Endothelial cell of umbilical vein (primary cell): ENCODE measurements around the gene EXD3. TPM values are rescaled to one million over a fixed set of nuclear protein-coding genes. Genes with fewer than 3 reads are reported as not detected.

Source experiments
- BruUV-seq: library from RNA; stranded (reverse); fragments of 400-500 nt; replicated peaks from 2 replicates; lab custom pipeline; 2021; lab: Mats Ljungman, UMichigan
- CTCF ChIA-PET: fragments of 300-600, 350-600 bp; sonication (Branson Sonifier 250); formaldehyde crosslinking; loops from one replicate; lab custom pipeline; 2021; ENCODE audit warnings: antibody characterized with exemption, inconsistent platforms; lab: Charles Lee
- POLR2A ChIA-PET: fragments of 300-600, 350-600 bp; sonication (Branson Sonifier 250); formaldehyde crosslinking; loops from one replicate; lab custom pipeline; 2021; ENCODE audit warnings: antibody characterized with exemption, inconsistent platforms; lab: Charles Lee
- DNase-seq: peaks from one replicate; pipeline ENCODE4 v3.0.0-alpha.2; 2011; ENCODE audit warnings: low read depth, low spot score
- FAIRE-seq: peaks from 2 replicates; lab custom pipeline; 2011; peaks lifted over from hg19 to GRCh38; lab: Jason Lieb, UNC
- H2AFZ ChIP-seq: 2 replicates; pipeline ENCODE4 v1.6.0; 2012; ENCODE audit warnings: low read depth, low read length, control low read depth, inconsistent platforms
- H3K27ac ChIP-seq: 2 replicates; pipeline ENCODE4 v1.5.1; 2011; ENCODE audit warnings: low read depth, mild to moderate bottlenecking, control low read depth, low read length, moderate library complexity; ENCODE audit not compliant: insufficient read depth
- H3K27me3 ChIP-seq, 2 experiments: 2 replicates each; pipeline versions ENCODE4 v1.6.0 to v1.6.1; 2011; ENCODE audit warnings: low read length in 2 of 2, mixed read lengths in 1 of 2; ENCODE audit not compliant: control insufficient read depth in 2 of 2, insufficient read depth in 2 of 2
- H3K36me3 ChIP-seq, 2 experiments: 2 replicates in 1 of 2; 3 replicates in 1 of 2; pipeline ENCODE4 v1.5.1; 2011; ENCODE audit warnings: low read length in 2 of 2, mild to moderate bottlenecking in 1 of 2, moderate library complexity in 1 of 2; ENCODE audit not compliant: control insufficient read depth in 2 of 2, insufficient read depth in 2 of 2; ENCODE audit errors: extremely low read depth in 1 of 2
- H3K4me1 ChIP-seq: 3 replicates; pipeline ENCODE4 v1.5.1; 2011; ENCODE audit warnings: mild to moderate bottlenecking, low read length; ENCODE audit not compliant: control insufficient read depth, insufficient read depth; ENCODE audit errors: extremely low read depth
- H3K4me2 ChIP-seq: 2 replicates; pipeline ENCODE4 v1.6.1; 2011; ENCODE audit warnings: low read length, control low read depth, mixed read lengths; ENCODE audit not compliant: insufficient read depth
- H3K4me3 ChIP-seq, 3 experiments: fragments of 200-600 bp in 1 of 3; sonication (generic), shearing (Covaris generic) in 1 of 3; replicated peaks in 1 of 3; 2 replicates each; pipeline ENCODE4 v1.5.1; 2011 to 2016; ENCODE audit warnings: control low read depth in 3 of 3, low read length in 3 of 3, mild to moderate bottlenecking in 2 of 3, inconsistent platforms in 1 of 3, low read depth in 1 of 3, moderate library complexity in 1 of 3; ENCODE audit not compliant: insufficient read depth in 1 of 3
- H3K79me2 ChIP-seq: 2 replicates; pipeline ENCODE4 v1.6.0; 2012; ENCODE audit warnings: low read length, inconsistent platforms; ENCODE audit not compliant: control insufficient read depth, insufficient read depth
- H3K9ac ChIP-seq: replicated peaks from 2 replicates; pipeline ENCODE3; 2011; ENCODE audit warnings: low read length, control low read depth; ENCODE audit not compliant: insufficient read depth; ENCODE audit errors: extremely low read depth
- H3K9me1 ChIP-seq: replicated peaks from 3 replicates; pipeline ENCODE4 v1.6.0; 2011; ENCODE audit warnings: mild to moderate bottlenecking, low read length; ENCODE audit not compliant: control insufficient read depth, insufficient read depth; ENCODE audit errors: extremely low read depth
- H3K9me3 ChIP-seq: replicated peaks from 2 replicates; pipeline ENCODE4 v1.5.1; 2012; ENCODE audit warnings: low read length, inconsistent platforms; ENCODE audit not compliant: control insufficient read depth, insufficient read depth
- H4K20me1 ChIP-seq: replicated peaks from 2 replicates; pipeline ENCODE3; 2011; ENCODE audit warnings: mild to moderate bottlenecking, low read length; ENCODE audit not compliant: control insufficient read depth, insufficient read depth; ENCODE audit errors: extremely low read depth
- CTCF ChIP-seq, 2 donors: IDR thresholded peaks; 1 replicate in 1 of 2; 2 replicates in 1 of 2; pipeline ENCODE4 v1.5.1; 2011; ENCODE audit warnings: low read length in 2 of 2, mild to moderate bottlenecking in 2 of 2, moderate library complexity in 2 of 2, control low read depth in 1 of 2, inconsistent platforms in 1 of 2, low read depth in 1 of 2; ENCODE audit not compliant: insufficient read depth in 1 of 2; ENCODE audit errors: extremely low read depth in 1 of 2
- EZH2 ChIP-seq: IDR thresholded peaks from 2 replicates; pipeline ENCODE4 v1.6.1; 2012; ENCODE audit warnings: borderline replicate concordance, low read depth, mild to moderate bottlenecking, moderate library complexity, low read length, inconsistent platforms; ENCODE audit not compliant: severe bottlenecking
- FOS ChIP-seq: IDR thresholded peaks from 2 replicates; pipeline ENCODE4 v1.6.1; 2011; ENCODE audit warnings: mild to moderate bottlenecking, low read length, moderate library complexity, borderline replicate concordance; ENCODE audit not compliant: insufficient read depth
- GATA2 ChIP-seq: IDR thresholded peaks from 2 replicates; pipeline ENCODE4 v1.7.0; 2011; ENCODE audit warnings: low read depth, mild to moderate bottlenecking, moderate library complexity, mixed read lengths, low read length; ENCODE audit not compliant: insufficient read length, insufficient read depth
- JUN ChIP-seq: IDR thresholded peaks from 2 replicates; pipeline ENCODE4 v1.6.1; 2011; ENCODE audit warnings: borderline replicate concordance, low read depth; ENCODE audit not compliant: insufficient read length, insufficient read depth
- MYC ChIP-seq: IDR thresholded peaks from one replicate; pipeline ENCODE4 v1.6.1; 2011; ENCODE audit warnings: mild to moderate bottlenecking, low read depth, low read length
- POLR2A ChIP-seq: IDR thresholded peaks from 2 replicates; pipeline ENCODE4 v1.6.1; 2012; ENCODE audit warnings: low read depth, mild to moderate bottlenecking, control low read depth, low read length
- POLR2AphosphoS5 ChIP-seq: IDR thresholded peaks from 2 replicates; pipeline ENCODE4 v1.6.1; 2012; ENCODE audit warnings: low read depth, mild to moderate bottlenecking, control low read depth, low read length, moderate library complexity; ENCODE audit not compliant: insufficient read depth
- dilution Hi-C: fragments of 300-500 bp; cut with MboI; formaldehyde crosslinking; loops from one replicate; pipeline ENCODE4 v1.15.0; 2019; ENCODE audit warnings: low sequenced_read_pairs; ENCODE audit not compliant: extremely low pct_ligation_motif_present
- intact Hi-C: fragments of 100-400 bp; cut with micrococcal nuclease; formaldehyde crosslinking; loops from one replicate; pipeline ENCODE4 v1.10.0; 2022
- polyA plus RNA-seq, 4 experiments: library from polyadenylated mRNA; depleted of rRNA in 3 of 4; stranded (reverse) in 3 of 4; unstranded in 1 of 4; fragments of >200 nt; gene quantifications; 2 replicates each; pipeline versions ENCODE4 v1.2.1 to v1.2.3, GENCODE V29; 2011 to 2012; ENCODE audit warnings: missing spikeins in 1 of 4
- total RNA-seq: library from RNA; stranded (reverse); gene quantifications from 2 replicates; pipeline ENCODE4 v1.2.3, GENCODE V29; 2021
- TF ChIP-seq, protein P1 (sequence below): IDR thresholded peaks from 2 replicates; pipeline ENCODE4 v1.6.1; 2011; ENCODE audit not compliant: insufficient read depth, insufficient read length

Gene EXD3
- total and polyA plus RNA-seq, 2 donors (not counting 3 experiments of a cell fraction or from before 2014, with no cell fraction given), result 17.7 to 30.3 TPM

- dilution Hi-C loops (no loop called here), intact Hi-C loops (loop anchor here (1.0 kb wide), 1 partner anchor 152 kb away; no protein-coding TSS in a partner anchor)
- peaks cover 28% of the 10 kb centered on the region for H3K4me1 ChIP-seq
- no peaks in the 10 kb centered on the region for H3K27me3 ChIP-seq
- H3K9ac ChIP-seq, result no peak overlapping the region
- H2AFZ ChIP-seq, result no peak overlapping the region
- FAIRE-seq (no peak), DNase-seq (no peak)
- H4K20me1 ChIP-seq, result no peaks in the 10 kb centered on the region
- no peak overlapping the region for H3K27ac ChIP-seq
- no peaks in the 10 kb centered on the region for H3K36me3 ChIP-seq
- no peak overlapping the region for H3K4me2 ChIP-seq
- H3K9me3 ChIP-seq, result no peaks in the 10 kb centered on the region
- ChIA-PET CTCF (interaction anchor here (0.7 to 1.8 kb wide), 6 partner anchors 9 to 151 kb away, joined by 3 to 12 read pairs (median 3); partner anchors contain the start of genes EXD3, NOXA1 and NRARP), POLR2A (interaction anchor here (1.0 kb wide), 1 partner anchor 53 kb away, joined by 3 read pairs; the partner anchor contains the start of gene TUBB4B)
- no peaks in the 10 kb centered on the region for H3K9me1 ChIP-seq
- TF ChIP-seq JUN (no peak), GATA2 (no peak), CTCF (IDR thresholded peaks at IDR 0.05; ENCODE audit: extremely low read depth in 1 of 2, insufficient read depth in 1 of 2, low read depth in 1 of 2, low read length in 2 of 2) (no peak), EZH2 (no peak), MYC (no peak), POLR2A (no peak), FOS (no peak), POLR2AphosphoS5 (no peak)
- TF ChIP-seq, protein P1, sequence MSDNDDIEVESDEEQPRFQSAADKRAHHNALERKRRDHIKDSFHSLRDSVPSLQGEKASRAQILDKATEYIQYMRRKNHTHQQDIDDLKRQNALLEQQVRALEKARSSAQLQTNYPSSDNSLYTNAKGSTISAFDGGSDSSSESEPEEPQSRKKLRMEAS, result no peak
- BruUV-seq, result no TSS peak
- no peak overlapping the region for H3K4me3 ChIP-seq
- no peaks in the 10 kb centered on the region for H3K79me2 ChIP-seq
Observed at GRCh38 chr9:137293482-137294090, 129.4 kb downstream of the EXD3 start.
